Natural killer cell (primary cell): ENCODE results near the gene LCE1E. TPM values are rescaled to one million over a fixed set of nuclear protein-coding genes. Genes with fewer than 3 reads are reported as not detected.

Source experiments
- ATAC-seq, 3 donors: fragments of 150-1000 bp in 2 of 3; fragments of 200-7000 bp in 1 of 3; cut with Tn5 transposase; 1 replicate in 1 of 3; 2 replicates in 2 of 3; pipeline ENCODE4 v1.10.0; 2021; ENCODE audit warnings: mild to moderate bottlenecking in 2 of 3, moderate library complexity in 2 of 3
- DNase-seq, 2 donors: peaks; one replicate each; pipeline versions ENCODE4 v3.0.0 to v3.0.0-alpha.2; 2013 to 2021; ENCODE audit warnings: mixed read lengths in 1 of 2
- H3K27ac ChIP-seq: one replicate; pipeline ENCODE4 v1.5.1; 2013; ENCODE audit warnings: mild to moderate bottlenecking, low read length
- H3K27me3 ChIP-seq: one replicate; pipeline ENCODE4 v1.6.1; 2013; ENCODE audit warnings: low read length; ENCODE audit not compliant: control insufficient read depth, insufficient read depth
- H3K36me3 ChIP-seq: one replicate; pipeline ENCODE4 v1.6.1; 2013; ENCODE audit warnings: low read length; ENCODE audit not compliant: control insufficient read depth, insufficient read depth
- H3K4me1 ChIP-seq: one replicate; pipeline ENCODE4 v1.6.1; 2013; ENCODE audit warnings: low read length; ENCODE audit not compliant: control insufficient read depth, insufficient read depth
- H3K4me3 ChIP-seq: one replicate; pipeline ENCODE4 v1.5.1; 2013; ENCODE audit warnings: low read length
- H3K9me3 ChIP-seq: one replicate; pipeline ENCODE4 v1.6.1; 2013; ENCODE audit warnings: low read length; ENCODE audit not compliant: control insufficient read depth, insufficient read depth
- H3K27ac Mint-ChIP-seq, 2 donors: one replicate each; pipeline ENCODE4 v1.8.0; 2022; ENCODE audit warnings: mild to moderate bottlenecking in 2 of 2, mixed read lengths in 2 of 2, moderate library complexity in 1 of 2
- H3K27me3 Mint-ChIP-seq, 2 donors: one replicate each; pipeline ENCODE4 v1.8.0; 2022; ENCODE audit warnings: low read depth in 2 of 2, mixed read lengths in 2 of 2
- H3K36me3 Mint-ChIP-seq: one replicate; pipeline ENCODE4 v1.8.0; 2022; ENCODE audit warnings: mixed read lengths
- H3K4me1 Mint-ChIP-seq, 2 donors: one replicate each; pipeline ENCODE4 v1.8.0; 2022; ENCODE audit warnings: mixed read lengths in 2 of 2
- H3K4me3 Mint-ChIP-seq: one replicate; pipeline ENCODE4 v1.8.0; 2022; ENCODE audit warnings: mild to moderate bottlenecking, moderate library complexity, mixed read lengths
- H3K9me3 Mint-ChIP-seq, 2 donors: one replicate each; pipeline ENCODE4 v1.8.0; 2022; ENCODE audit warnings: mixed read lengths in 2 of 2
- CTCF ChIP-seq: fragments of 200-600 bp; IDR thresholded peaks from one replicate; pipeline ENCODE4 v1.8.0; 2022; ENCODE audit warnings: antibody characterized with exemption
- WGBS: methylation state at CpG from one replicate; pipeline ENCODE4 v1.1.7; 2013; ENCODE audit warnings: missing lambda C conversion rate; ENCODE audit not compliant: insufficient coverage; 5-methylcytosine and 5-hydroxymethylcytosine counted together
- intact Hi-C: fragments of 100-400 bp; cut with micrococcal nuclease; formaldehyde crosslinking; loops from one replicate; pipeline ENCODE4 v1.14.2; 2022
- total RNA-seq, 4 donors: library from RNA; stranded (reverse); fragments of 120-200 nt in 1 of 4; gene quantifications; one replicate each; pipeline versions ENCODE4 v1.2.3 to v1.2.4, GENCODE V29; 2013 to 2022

LCE1E gene
- total RNA-seq, 3 donors from 2014 or later (not counting 1 experiment from before 2014, with no cell fraction given): not detected

GRCh38 chr1:152817309-152817708 is 31.3 kb downstream of the LCE1E start:
- H3K4me3 ChIP-seq: no peak overlapping the region
- no peaks in the 10 kb centered on the region for H3K36me3 ChIP-seq
- H3K27ac ChIP-seq: no peak overlapping the region
- H3K4me3 Mint-ChIP-seq: no peak overlapping the region
- H3K4me1 ChIP-seq: no peaks in the 10 kb centered on the region
- H3K9me3 Mint-ChIP-seq: no peaks in the 10 kb centered on the region
- no peaks in the 10 kb centered on the region for H3K4me1 Mint-ChIP-seq
- no peak overlapping the region for H3K27ac Mint-ChIP-seq
- no peaks in the 10 kb centered on the region for H3K9me3 ChIP-seq
- no peak for DNase-seq
- WGBS: 91% methylated on average over 6 of the region's 6 CpGs
- no peak for ATAC-seq
- intact Hi-C loops: no loop called here
- peaks cover 6 to 11% of the 10 kb centered on the region in 2 donors for H3K27me3 Mint-ChIP-seq
- H3K36me3 Mint-ChIP-seq: no peaks in the 10 kb centered on the region
- no peaks in the 10 kb centered on the region for H3K27me3 ChIP-seq
- no peak for TF ChIP-seq CTCF

GRCh38 chr1:152823294-152823693 is 37.2 kb downstream of the LCE1E start:
- peak; percentile 49 for TF ChIP-seq CTCF
- H3K27ac ChIP-seq: no peak overlapping the region
- H3K36me3 ChIP-seq: no peaks in the 10 kb centered on the region
- no peak overlapping the region for H3K4me3 Mint-ChIP-seq
- no peaks in the 10 kb centered on the region for H3K9me3 ChIP-seq
- no peaks in the 10 kb centered on the region for H3K36me3 Mint-ChIP-seq
- H3K9me3 Mint-ChIP-seq: no peaks in the 10 kb centered on the region
- H3K27me3 Mint-ChIP-seq: peaks cover 13 to 35% of the 10 kb centered on the region in 2 donors
- no peak overlapping the region for H3K27ac Mint-ChIP-seq
- peaks cover 2% of the 10 kb centered on the region for H3K27me3 ChIP-seq
- intact Hi-C loops: no loop called here
- ATAC-seq (no peak), DNase-seq (no peak)
- no peaks in the 10 kb centered on the region for H3K4me1 Mint-ChIP-seq
- H3K4me1 ChIP-seq: no peaks in the 10 kb centered on the region
- WGBS: 67% methylated on average over 1 of the region's 5 CpGs
- H3K4me3 ChIP-seq: no peak overlapping the region

GRCh38 chr1:152824964-152825363 is 38.9 kb downstream of the LCE1E start:
- Histone ChIP-seq H3K4me1 (no peaks in the 10 kb centered on the region), H3K9me3 (no peaks in the 10 kb centered on the region), H3K36me3 (no peaks in the 10 kb centered on the region), H3K4me3 (no peak overlapping the region), H3K27ac (no peak overlapping the region), H3K27me3 (peaks cover 2% of the 10 kb centered on the region)
- intact Hi-C loops: no loop called here
- no peak overlapping the region for H3K27ac Mint-ChIP-seq
- no peak overlapping the region for H3K4me3 Mint-ChIP-seq
- DNase-seq (no peak), ATAC-seq (no peak)
- TF ChIP-seq CTCF: no peak
- H3K27me3 Mint-ChIP-seq: peaks cover 18 to 42% of the 10 kb centered on the region in 2 donors
- H3K4me1 Mint-ChIP-seq: no peaks in the 10 kb centered on the region
- H3K36me3 Mint-ChIP-seq: no peaks in the 10 kb centered on the region
- H3K9me3 Mint-ChIP-seq: peaks cover 0 to 2% of the 10 kb centered on the region in 2 donors

- DNase-seq (no peak), ATAC-seq (no peak)
- Mint-ChIP-seq H3K27ac (no peak within 1 kb of the TSS), H3K4me3 (no peak within 1 kb of the TSS), H3K27me3 (peaks cover 18 to 42% of the 10 kb centered on the region in 2 donors), H3K9me3 (peaks cover 0 to 4% of the 10 kb centered on the region in 2 donors), H3K36me3 (no peaks in the 10 kb centered on the region), H3K4me1 (no peaks in the 10 kb centered on the region)
- no peak within 1 kb of the TSS for H3K27ac ChIP-seq
- H3K9me3 ChIP-seq: no peaks in the 10 kb centered on the region
- TF ChIP-seq CTCF: no peak
- H3K4me1 ChIP-seq: no peaks in the 10 kb centered on the region
- H3K36me3 ChIP-seq: no peaks in the 10 kb centered on the region
- no peak within 1 kb of the TSS for H3K4me3 ChIP-seq
- intact Hi-C loops: no loop called here
- H3K27me3 ChIP-seq: peaks cover 2% of the 10 kb centered on the region
- WGBS: 84% methylated on average over 2 of the region's 2 CpGs
These were observed 41.1 kb downstream of the LCE1E start, which contains the start of gene LCE1A for GRCh38 chr1:152827173-152827572. Gene LCE1A, plus strand, starts transcription at chr1:152827473. Its CDS starts 0 bp downstream, at chr1:152827473.
